ENCODE data around the gene VOPP1.

DNA sequence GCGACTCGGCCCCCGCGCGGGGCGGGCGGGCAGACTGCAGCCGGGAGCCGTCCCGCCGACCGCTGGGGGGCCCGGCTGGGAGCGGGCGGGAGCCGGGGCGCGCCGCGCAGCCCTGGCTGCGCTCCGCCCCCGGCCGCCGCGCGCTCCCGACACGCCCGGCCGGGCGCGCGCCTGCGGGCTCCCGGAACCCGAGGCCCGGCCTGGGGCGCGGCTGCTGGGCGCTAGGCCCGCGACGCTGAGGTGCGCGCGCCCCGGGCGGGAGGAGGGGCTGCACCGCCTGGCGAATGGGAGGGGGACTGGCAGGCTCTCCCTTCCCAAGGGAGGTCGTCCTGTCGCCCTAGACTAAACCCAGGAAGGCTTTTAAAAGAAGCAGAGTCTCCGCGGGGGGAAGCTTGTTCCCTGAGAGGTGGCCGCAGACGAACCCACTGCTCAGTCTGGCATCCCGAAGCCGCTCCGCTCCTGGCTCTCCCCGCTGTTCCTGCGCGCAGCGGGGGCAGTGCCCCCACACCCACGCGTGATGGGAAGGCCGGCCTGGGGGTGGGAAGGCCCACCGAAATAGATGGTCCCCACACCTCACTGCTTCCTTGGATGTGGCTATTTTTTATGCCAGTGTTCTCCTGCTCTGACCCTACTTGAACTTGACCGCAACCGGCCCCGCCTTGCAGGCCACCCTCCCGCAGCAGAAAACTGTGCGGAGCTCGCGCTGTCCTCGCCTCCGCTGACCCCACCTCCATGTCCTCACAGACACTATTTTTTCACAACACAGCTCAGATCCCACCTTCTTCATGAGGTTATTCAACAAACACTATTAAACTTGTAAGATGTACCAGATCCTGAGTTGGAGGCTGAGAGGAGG lies at the start of gene VOPP1:
- TF ChIP-seq, protein P1, sequence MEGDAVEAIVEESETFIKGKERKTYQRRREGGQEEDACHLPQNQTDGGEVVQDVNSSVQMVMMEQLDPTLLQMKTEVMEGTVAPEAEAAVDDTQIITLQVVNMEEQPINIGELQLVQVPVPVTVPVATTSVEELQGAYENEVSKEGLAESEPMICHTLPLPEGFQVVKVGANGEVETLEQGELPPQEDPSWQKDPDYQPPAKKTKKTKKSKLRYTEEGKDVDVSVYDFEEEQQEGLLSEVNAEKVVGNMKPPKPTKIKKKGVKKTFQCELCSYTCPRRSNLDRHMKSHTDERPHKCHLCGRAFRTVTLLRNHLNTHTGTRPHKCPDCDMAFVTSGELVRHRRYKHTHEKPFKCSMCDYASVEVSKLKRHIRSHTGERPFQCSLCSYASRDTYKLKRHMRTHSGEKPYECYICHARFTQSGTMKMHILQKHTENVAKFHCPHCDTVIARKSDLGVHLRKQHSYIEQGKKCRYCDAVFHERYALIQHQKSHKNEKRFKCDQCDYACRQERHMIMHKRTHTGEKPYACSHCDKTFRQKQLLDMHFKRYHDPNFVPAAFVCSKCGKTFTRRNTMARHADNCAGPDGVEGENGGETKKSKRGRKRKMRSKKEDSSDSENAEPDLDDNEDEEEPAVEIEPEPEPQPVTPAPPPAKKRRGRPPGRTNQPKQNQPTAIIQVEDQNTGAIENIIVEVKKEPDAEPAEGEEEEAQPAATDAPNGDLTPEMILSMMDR (IDR thresholded peaks at IDR 0.05): no peak
- TF ChIP-seq POLR2A (IDR thresholded peaks at IDR 0.05): peak; percentile 1

All from ovary (tissue), 3 donors.